CD4-positive, alpha-beta T cell treated with Interleukin-4 for 1 hour (primary cell): Measurements from ENCODE around the gene TNRC6B.

Source experiments
- DNase-seq, 2 donors: peaks; one replicate each; pipeline ENCODE4 v3.0.0-alpha.2; 2020 to 2022

Gene TNRC6B

GRCh38 chr22:40243891-40244290, 66.2 kb downstream of the TNRC6B start:
- peak in 1 of 2 donors; percentile 49 for DNase-seq

GRCh38 chr22:40244586-40244985, 66.9 kb downstream of the TNRC6B start:
- DNase-seq: no peak

GRCh38 chr22:40247976-40248375, 70.3 kb downstream of the TNRC6B start:
- peak; percentile 69 to 73 for DNase-seq

- DNase-seq: no peak
Measured at GRCh38 chr22:40249286-40249685, 71.6 kb downstream of the TNRC6B start.

- DNase-seq: no peak
Measured at GRCh38 chr22:40250608-40251007, 72.9 kb downstream of the TNRC6B start.

- DNase-seq: no peak
Measured at GRCh38 chr22:40251106-40251505, 73.4 kb downstream of the TNRC6B start.

GRCh38 chr22:40252146-40252545, 74.4 kb downstream of the TNRC6B start:
- no peak for DNase-seq

- DNase-seq: no peak
Measured at GRCh38 chr22:40256516-40256915, 78.8 kb downstream of the TNRC6B start.

- DNase-seq: no peak
Measured at GRCh38 chr22:40258017-40258416, 80.3 kb downstream of the TNRC6B start.

- peak in 1 of 2 donors; percentile 27 for DNase-seq
Measured at GRCh38 chr22:40258501-40258915, 80.8 kb downstream of the TNRC6B start.

- DNase-seq: no peak
Measured at GRCh38 chr22:40261783-40262182, 84.1 kb downstream of the TNRC6B start.

- DNase-seq: peak in 1 of 2 donors; percentile 37
Measured at GRCh38 chr22:40263191-40263590, 85.5 kb downstream of the TNRC6B start.

- DNase-seq: peak in 1 of 2 donors; percentile 21
Measured at GRCh38 chr22:40265783-40266182, 88.1 kb downstream of the TNRC6B start.

GRCh38 chr22:40270031-40270430, 92.3 kb downstream of the TNRC6B start:
- DNase-seq: no peak

GRCh38 chr22:40270748-40271373, 93.1 kb downstream of the TNRC6B start:
- no peak for DNase-seq

- DNase-seq: no peak
Measured at GRCh38 chr22:40271440-40271839, 93.7 kb downstream of the TNRC6B start.

GRCh38 chr22:40273319-40273718, 95.6 kb downstream of the TNRC6B start:
- no peak for DNase-seq

- no peak for DNase-seq
Measured at GRCh38 chr22:40276996-40277823, 99.5 kb downstream of the TNRC6B start.

GRCh38 chr22:40279017-40279416, 101.3 kb downstream of the TNRC6B start:
- DNase-seq: peak in 1 of 2 donors; percentile 22

GRCh38 chr22:40281717-40282116, 104.0 kb downstream of the TNRC6B start:
- no peak for DNase-seq

- peak in 1 of 2 donors; percentile 22 for DNase-seq
Measured at GRCh38 chr22:40285513-40285912, 107.8 kb downstream of the TNRC6B start.

GRCh38 chr22:40289991-40290459, 112.3 kb downstream of the TNRC6B start:
- DNase-seq: peak; percentile 70 to 76

- no peak for DNase-seq
Measured at GRCh38 chr22:40290516-40290915, 112.8 kb downstream of the TNRC6B start.

GRCh38 chr22:40294696-40295095, 117.0 kb downstream of the TNRC6B start:
- no peak for DNase-seq
